Measurements from ENCODE around the gene SLC52A3.

SLC52A3 gene

DNA sequence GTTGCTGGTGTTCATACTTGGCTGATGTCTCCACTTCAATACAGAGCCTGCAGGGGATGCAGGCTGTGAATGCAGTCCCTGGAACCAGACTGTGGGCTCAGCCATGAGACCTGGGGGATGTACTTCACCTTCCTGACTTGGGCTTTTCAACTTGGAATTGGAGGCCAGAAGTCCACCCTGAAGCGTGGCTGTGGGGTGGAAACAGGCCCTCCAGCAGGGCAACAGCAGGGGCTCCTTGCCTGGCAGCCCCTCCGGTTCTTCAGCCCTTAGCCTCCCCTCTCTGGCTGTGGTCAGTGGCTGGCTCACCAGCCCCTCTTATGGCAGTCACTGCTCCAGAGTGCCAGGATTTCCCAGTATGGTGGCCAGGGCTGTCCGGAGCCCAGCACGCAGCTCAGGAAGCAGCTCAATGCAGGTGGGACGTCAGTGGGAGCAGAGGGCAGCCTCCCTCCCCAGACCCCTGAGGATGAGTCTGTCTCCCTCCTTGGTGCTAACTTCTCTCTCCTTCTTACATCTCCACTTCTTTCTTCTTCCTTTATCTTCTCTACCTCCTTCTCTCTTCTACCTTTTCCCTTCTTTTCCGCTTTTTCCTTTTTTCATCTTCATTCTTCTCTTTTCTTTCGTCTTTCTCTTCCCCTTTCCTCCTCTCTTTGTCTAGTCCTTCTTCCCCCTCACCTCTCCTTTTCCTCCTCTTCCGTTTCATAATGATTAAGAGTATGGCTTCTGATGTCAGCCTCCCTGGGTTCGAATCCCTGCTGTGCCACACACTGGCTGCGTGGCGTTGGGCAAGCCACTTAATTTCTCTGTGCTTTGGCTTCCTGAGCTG is 45.3 kb downstream of the SLC52A3 start:
- Histone ChIP-seq H3K79me1 (ENCODE audit: low read length) (no peaks in the 10 kb centered on the region), H3K27me3 (ENCODE audit: insufficient read depth, low read length) (peaks cover 9% of the 10 kb centered on the region), H3K14ac (ENCODE audit: low read length) (no peak overlapping the region), H4K91ac (ENCODE audit: low read depth, low read length) (no peak overlapping the region), H3K36me3 (ENCODE audit: control insufficient read depth in 1 of 2, insufficient read depth in 2 of 2, low read length in 2 of 2) (no peaks in the 10 kb centered on the region), H2AFZ (ENCODE audit: insufficient read depth, low read length, poor library complexity) (no peak overlapping the region), H2AK5ac (ENCODE audit: low read length) (no peak overlapping the region), H3K79me2 (ENCODE audit: control insufficient read depth, insufficient read depth, low read length, poor library complexity) (peaks cover 2% of the 10 kb centered on the region), H3K4me2 (ENCODE audit: low read length) (no peak overlapping the region), H2BK5ac (ENCODE audit: low read depth, low read length, poor library complexity) (no peak overlapping the region), H2BK12ac (ENCODE audit: low read length) (no peak overlapping the region), H3K9me3 (ENCODE audit: insufficient read depth, low read depth, low read length) (peaks cover 2% of the 10 kb centered on the region), H2BK120ac (ENCODE audit: insufficient read depth, low read length, poor library complexity) (no peak overlapping the region), H4K8ac (ENCODE audit: low read depth, low read length) (no peak overlapping the region), H4K12ac (ENCODE audit: low read depth, low read length) (no peak overlapping the region), H3K18ac (ENCODE audit: low read length) (no peak overlapping the region), H3K4me3 (ENCODE audit: low read depth, low read length) (no peak overlapping the region), H3K4me1 (ENCODE audit: control insufficient read depth in 1 of 2, insufficient read depth in 2 of 2, low read length in 2 of 2) (no peaks in the 10 kb centered on the region), H3K9ac (ENCODE audit: low read length) (no peak overlapping the region), H3K27ac (ENCODE audit: low read depth, low read length) (no peak overlapping the region), H3K23ac (ENCODE audit: low read length) (no peak overlapping the region), H3K4ac (ENCODE audit: low read depth, low read length) (no peak overlapping the region)
- 100% methylated on average over 2 of the region's 11 CpGs for WGBS (ENCODE audit: extremely low coverage, insufficient coverage, insufficient read length)
- DNase-seq, result no peak

DNA sequence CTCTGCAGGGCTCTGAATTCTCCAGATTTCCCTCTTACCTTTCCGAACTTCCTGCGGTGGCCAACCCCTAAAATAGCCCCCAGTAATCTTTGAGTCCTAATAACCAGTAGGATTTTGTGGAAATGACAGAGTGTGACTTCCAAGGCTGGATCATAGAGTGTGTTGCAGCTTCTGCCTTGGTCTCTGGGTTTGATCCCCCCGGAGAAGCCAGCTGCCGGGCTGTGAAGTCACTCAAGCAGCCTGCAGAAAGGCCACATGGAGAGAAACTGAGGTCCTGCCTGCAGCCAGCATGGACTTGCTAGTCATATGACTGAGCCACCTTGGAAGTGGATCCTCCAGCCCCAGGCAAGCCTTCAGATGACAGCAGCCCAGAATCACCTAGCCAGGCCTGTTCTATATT is 46.4 kb downstream of the SLC52A3 start:
- no peak overlapping the region for H2BK120ac ChIP-seq (ENCODE audit: insufficient read depth, low read length, poor library complexity)
- H3K79me2 ChIP-seq (ENCODE audit: control insufficient read depth, insufficient read depth, low read length, poor library complexity), result no peaks in the 10 kb centered on the region
- no peak overlapping the region for H3K4ac ChIP-seq (ENCODE audit: low read depth, low read length)
- no peak overlapping the region for H2BK5ac ChIP-seq (ENCODE audit: low read depth, low read length, poor library complexity)
- no peak overlapping the region for H2AFZ ChIP-seq (ENCODE audit: insufficient read depth, low read length, poor library complexity)
- H3K4me3 ChIP-seq (ENCODE audit: low read depth, low read length), result no peak overlapping the region
- peaks cover 2% of the 10 kb centered on the region for H3K9me3 ChIP-seq (ENCODE audit: insufficient read depth, low read depth, low read length)
- H3K23ac ChIP-seq (ENCODE audit: low read length), result no peak overlapping the region
- H4K12ac ChIP-seq (ENCODE audit: low read depth, low read length), result no peak overlapping the region
- H3K27me3 ChIP-seq (ENCODE audit: insufficient read depth, low read length), result peaks cover 3% of the 10 kb centered on the region
- no peak overlapping the region for H3K27ac ChIP-seq (ENCODE audit: low read depth, low read length)
- H3K36me3 ChIP-seq (ENCODE audit: control insufficient read depth in 1 of 2, insufficient read depth in 2 of 2, low read length in 2 of 2), result no peaks in the 10 kb centered on the region
- H3K4me2 ChIP-seq (ENCODE audit: low read length), result no peak overlapping the region
- no peaks in the 10 kb centered on the region for H3K79me1 ChIP-seq (ENCODE audit: low read length)
- H3K18ac ChIP-seq (ENCODE audit: low read length), result no peak overlapping the region
- H2BK12ac ChIP-seq (ENCODE audit: low read length), result no peak overlapping the region
- no peak overlapping the region for H3K9ac ChIP-seq (ENCODE audit: low read length)
- H4K91ac ChIP-seq (ENCODE audit: low read depth, low read length), result no peak overlapping the region
- DNase-seq, result no peak
- no peak overlapping the region for H3K14ac ChIP-seq (ENCODE audit: low read length)
- no CpG with 5 or more reads among the region's 4 CpGs for WGBS (ENCODE audit: extremely low coverage, insufficient coverage, insufficient read length)
- H4K8ac ChIP-seq (ENCODE audit: low read depth, low read length), result no peak overlapping the region
- no peak overlapping the region for H2AK5ac ChIP-seq (ENCODE audit: low read length)
- no peaks in the 10 kb centered on the region for H3K4me1 ChIP-seq (ENCODE audit: control insufficient read depth in 1 of 2, insufficient read depth in 2 of 2, low read length in 2 of 2)

DNA sequence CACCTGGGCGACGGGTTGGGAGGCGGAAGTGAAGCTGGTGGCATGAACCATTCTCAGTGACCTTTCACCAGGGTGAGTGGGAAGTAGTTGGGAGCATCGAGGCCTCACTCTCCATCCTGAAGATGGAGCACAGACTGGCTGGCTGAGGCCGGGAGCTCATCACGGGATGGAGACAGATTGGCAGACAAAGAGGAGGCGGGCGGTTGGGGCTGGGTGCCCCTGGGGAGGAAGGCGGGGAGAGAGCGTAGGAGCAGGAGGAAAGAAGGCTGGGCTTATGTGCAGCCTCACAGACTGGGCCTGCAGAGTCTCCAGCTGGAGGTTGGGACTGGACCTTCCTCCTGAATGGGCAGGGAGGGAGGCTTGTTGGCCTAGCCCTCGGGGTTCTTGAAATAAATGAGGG is 48.5 kb downstream of the SLC52A3 start:
- H2AK5ac ChIP-seq (ENCODE audit: low read length), result no peak overlapping the region

DNA sequence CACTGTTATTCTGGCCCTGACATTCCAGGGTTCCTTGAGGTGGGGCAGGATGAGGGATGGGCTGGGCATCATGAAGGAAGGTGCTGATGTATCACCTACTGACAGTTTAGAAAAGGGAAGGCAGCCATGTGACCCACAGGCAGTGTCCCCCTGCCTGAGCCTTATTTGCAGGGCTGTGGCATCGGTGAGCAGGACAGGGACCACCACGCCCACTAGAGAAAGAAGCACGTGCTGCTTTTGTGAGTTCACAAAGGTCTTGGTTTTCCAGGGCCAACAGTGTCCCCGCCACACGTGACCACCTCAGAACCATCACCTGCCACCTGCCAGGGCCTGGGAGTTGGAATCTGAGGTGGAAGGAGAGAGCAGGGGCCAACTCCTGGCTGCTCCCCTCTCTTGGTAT is 49.2 kb downstream of the SLC52A3 start:
- H4K91ac ChIP-seq (ENCODE audit: low read depth, low read length), result no peak overlapping the region
- no peak overlapping the region for H2BK5ac ChIP-seq (ENCODE audit: low read depth, low read length, poor library complexity)
- H3K4me2 ChIP-seq (ENCODE audit: low read length), result no peak overlapping the region
- no peak overlapping the region for H3K9ac ChIP-seq (ENCODE audit: low read length)
- no peaks in the 10 kb centered on the region for H3K36me3 ChIP-seq (ENCODE audit: control insufficient read depth in 1 of 2, insufficient read depth in 2 of 2, low read length in 2 of 2)
- H2BK12ac ChIP-seq (ENCODE audit: low read length), result no peak overlapping the region
- no peak overlapping the region for H4K8ac ChIP-seq (ENCODE audit: low read depth, low read length)
- H3K4me1 ChIP-seq (ENCODE audit: control insufficient read depth in 1 of 2, insufficient read depth in 2 of 2, low read length in 2 of 2), result no peaks in the 10 kb centered on the region
- no peak overlapping the region for H4K12ac ChIP-seq (ENCODE audit: low read depth, low read length)
- H3K23ac ChIP-seq (ENCODE audit: low read length), result no peak overlapping the region
- no peak overlapping the region for H3K14ac ChIP-seq (ENCODE audit: low read length)
- no peak overlapping the region for H3K18ac ChIP-seq (ENCODE audit: low read length)
- H3K4ac ChIP-seq (ENCODE audit: low read depth, low read length), result no peak overlapping the region
- no peaks in the 10 kb centered on the region for H3K79me2 ChIP-seq (ENCODE audit: control insufficient read depth, insufficient read depth, low read length, poor library complexity)
- no peaks in the 10 kb centered on the region for H3K79me1 ChIP-seq (ENCODE audit: low read length)
- H3K27me3 ChIP-seq (ENCODE audit: insufficient read depth, low read length), result no peaks in the 10 kb centered on the region
- no peak for DNase-seq
- no CpG with 5 or more reads among the region's 5 CpGs for WGBS (ENCODE audit: extremely low coverage, insufficient coverage, insufficient read length)
- H2BK120ac ChIP-seq (ENCODE audit: insufficient read depth, low read length, poor library complexity), result no peak overlapping the region
- peaks cover 2% of the 10 kb centered on the region for H3K9me3 ChIP-seq (ENCODE audit: insufficient read depth, low read depth, low read length)
- H3K27ac ChIP-seq (ENCODE audit: low read depth, low read length), result no peak overlapping the region
- H2AK5ac ChIP-seq (ENCODE audit: low read length), result no peak overlapping the region
- no peak overlapping the region for H3K4me3 ChIP-seq (ENCODE audit: low read depth, low read length)
- no peak overlapping the region for H2AFZ ChIP-seq (ENCODE audit: insufficient read depth, low read length, poor library complexity)

More for the DNA sequence above, 48.5 kb downstream of the SLC52A3 start:
- no peak overlapping the region for H4K91ac ChIP-seq (ENCODE audit: low read depth, low read length)
- no peaks in the 10 kb centered on the region for H3K27me3 ChIP-seq (ENCODE audit: insufficient read depth, low read length)
- no peak overlapping the region for H3K18ac ChIP-seq (ENCODE audit: low read length)
- no peak for DNase-seq
- no peaks in the 10 kb centered on the region for H3K4me1 ChIP-seq (ENCODE audit: control insufficient read depth in 1 of 2, insufficient read depth in 2 of 2, low read length in 2 of 2)
- no peak overlapping the region for H2BK5ac ChIP-seq (ENCODE audit: low read depth, low read length, poor library complexity)
- no peaks in the 10 kb centered on the region for H3K79me1 ChIP-seq (ENCODE audit: low read length)
- no peak overlapping the region for H3K14ac ChIP-seq (ENCODE audit: low read length)
- WGBS (ENCODE audit: extremely low coverage, insufficient coverage, insufficient read length), result no CpG with 5 or more reads among the region's 11 CpGs
- peaks cover 2% of the 10 kb centered on the region for H3K9me3 ChIP-seq (ENCODE audit: insufficient read depth, low read depth, low read length)
- no peak overlapping the region for H2BK12ac ChIP-seq (ENCODE audit: low read length)
- H3K4me2 ChIP-seq (ENCODE audit: low read length), result no peak overlapping the region
- H3K4ac ChIP-seq (ENCODE audit: low read depth, low read length), result no peak overlapping the region
- H3K4me3 ChIP-seq (ENCODE audit: low read depth, low read length), result no peak overlapping the region
- H3K36me3 ChIP-seq (ENCODE audit: control insufficient read depth in 1 of 2, insufficient read depth in 2 of 2, low read length in 2 of 2), result no peaks in the 10 kb centered on the region
- no peaks in the 10 kb centered on the region for H3K79me2 ChIP-seq (ENCODE audit: control insufficient read depth, insufficient read depth, low read length, poor library complexity)
- H3K27ac ChIP-seq (ENCODE audit: low read depth, low read length), result no peak overlapping the region
- H4K12ac ChIP-seq (ENCODE audit: low read depth, low read length), result no peak overlapping the region
- no peak overlapping the region for H4K8ac ChIP-seq (ENCODE audit: low read depth, low read length)
- no peak overlapping the region for H3K9ac ChIP-seq (ENCODE audit: low read length)
- no peak overlapping the region for H3K23ac ChIP-seq (ENCODE audit: low read length)
- no peak overlapping the region for H2AFZ ChIP-seq (ENCODE audit: insufficient read depth, low read length, poor library complexity)
- no peak overlapping the region for H2BK120ac ChIP-seq (ENCODE audit: insufficient read depth, low read length, poor library complexity)
